Loucy (cell line): Measurements from ENCODE around the gene ALPL.

Experiments used
- H2AFZ ChIP-seq: fragments of 200-600 bp; sonication (generic); 2 replicates; pipeline ENCODE4 v1.6.0; 2016; ENCODE audit warnings: antibody characterized with exemption, mild to moderate bottlenecking, low read length, moderate library complexity
- H3F3A ChIP-seq: fragments of 200-600 bp; 2 replicates; pipeline ENCODE4 v1.6.0; 2016; ENCODE audit warnings: antibody characterized with exemption, low read depth, mild to moderate bottlenecking
- H3K27me3 ChIP-seq: fragments of 200-600 bp; sonication (generic); 2 replicates; pipeline ENCODE4 v1.6.1; 2014; ENCODE audit warnings: low read length, mild to moderate bottlenecking; ENCODE audit not compliant: insufficient read depth, poor library complexity, severe bottlenecking
- H3K36me3 ChIP-seq: fragments of 200-600 bp; sonication (generic); 2 replicates; pipeline ENCODE4 v1.6.1; 2016; ENCODE audit warnings: low read length; ENCODE audit not compliant: insufficient read depth
- H3K4me1 ChIP-seq: fragments of 200-600 bp; sonication (generic); 2 replicates; pipeline ENCODE4 v1.5.1; 2014; ENCODE audit warnings: low read length, mild to moderate bottlenecking; ENCODE audit not compliant: insufficient read depth, poor library complexity, severe bottlenecking
- H3K4me2 ChIP-seq: fragments of 200-600 bp; sonication (generic); 2 replicates; pipeline ENCODE4 v1.6.0; 2014; ENCODE audit warnings: antibody characterized with exemption, low read length, low read depth, mild to moderate bottlenecking; ENCODE audit not compliant: poor library complexity, severe bottlenecking
- H3K4me3 ChIP-seq: fragments of 200-600 bp; sonication (generic); 2 replicates; pipeline ENCODE4 v1.5.1; 2014; ENCODE audit warnings: low read length, mild to moderate bottlenecking, mixed read lengths; ENCODE audit not compliant: poor library complexity, severe bottlenecking
- H3K79me2 ChIP-seq: fragments of 200-600 bp; sonication (generic); 2 replicates; pipeline ENCODE4 v1.6.1; 2014; ENCODE audit warnings: low read length; ENCODE audit not compliant: insufficient read depth
- H3K9ac ChIP-seq: fragments of 200-600 bp; sonication (generic); 2 replicates; pipeline ENCODE4 v1.6.0; 2014; ENCODE audit warnings: mild to moderate bottlenecking, low read depth, low read length, moderate library complexity; ENCODE audit not compliant: poor library complexity, severe bottlenecking
- H3K9me2 ChIP-seq: fragments of 200-600 bp; sonication (generic); replicated peaks from 2 replicates; pipeline ENCODE4 v1.6.1; 2016; ENCODE audit warnings: low read depth, low read length, mixed read lengths
- H3K9me3 ChIP-seq: fragments of 200-600 bp; sonication (generic); 2 replicates; pipeline ENCODE4 v1.6.1; 2014; ENCODE audit warnings: mild to moderate bottlenecking, antibody characterized with exemption, low read length, low read depth; ENCODE audit not compliant: insufficient read depth
- H4K20me1 ChIP-seq: fragments of 200-600 bp; sonication (generic); 2 replicates; pipeline ENCODE4 v1.6.0; 2014; ENCODE audit warnings: antibody characterized with exemption, low read length, mild to moderate bottlenecking; ENCODE audit not compliant: insufficient read depth, poor library complexity, severe bottlenecking
- EZH2phosphoT487 ChIP-seq: fragments of 200-600 bp; IDR thresholded peaks from 2 replicates; pipeline ENCODE4 v1.6.1; 2018; ENCODE audit warnings: antibody characterized with exemption, mild to moderate bottlenecking, moderate library complexity, borderline replicate concordance
- TF ChIP-seq, protein P1 (sequence below): fragments of 200-600 bp; sonication (generic); conservative IDR thresholded peaks from 2 replicates; pipeline ENCODE4 v1.5.1; 2014; ENCODE audit warnings: mild to moderate bottlenecking, antibody characterized with exemption, low read length

Gene ALPL

GRCh38 chr1:21492356-21492625 lies 16.9 kb upstream of the ALPL start:
- Histone ChIP-seq H3K36me3 (no peaks in the 10 kb centered on the region), H3K4me2 (no peak overlapping the region), H3F3A (no peaks in the 10 kb centered on the region), H3K27me3 (no peaks in the 10 kb centered on the region), H3K79me2 (no peaks in the 10 kb centered on the region), H3K9me3 (no peaks in the 10 kb centered on the region), H2AFZ (no peak overlapping the region), H3K4me3 (no peak overlapping the region), H3K9ac (no peak overlapping the region), H3K9me2 (no peaks in the 10 kb centered on the region), H4K20me1 (no peaks in the 10 kb centered on the region), H3K4me1 (peaks cover 8% of the 10 kb centered on the region)
- TF ChIP-seq, protein P1, sequence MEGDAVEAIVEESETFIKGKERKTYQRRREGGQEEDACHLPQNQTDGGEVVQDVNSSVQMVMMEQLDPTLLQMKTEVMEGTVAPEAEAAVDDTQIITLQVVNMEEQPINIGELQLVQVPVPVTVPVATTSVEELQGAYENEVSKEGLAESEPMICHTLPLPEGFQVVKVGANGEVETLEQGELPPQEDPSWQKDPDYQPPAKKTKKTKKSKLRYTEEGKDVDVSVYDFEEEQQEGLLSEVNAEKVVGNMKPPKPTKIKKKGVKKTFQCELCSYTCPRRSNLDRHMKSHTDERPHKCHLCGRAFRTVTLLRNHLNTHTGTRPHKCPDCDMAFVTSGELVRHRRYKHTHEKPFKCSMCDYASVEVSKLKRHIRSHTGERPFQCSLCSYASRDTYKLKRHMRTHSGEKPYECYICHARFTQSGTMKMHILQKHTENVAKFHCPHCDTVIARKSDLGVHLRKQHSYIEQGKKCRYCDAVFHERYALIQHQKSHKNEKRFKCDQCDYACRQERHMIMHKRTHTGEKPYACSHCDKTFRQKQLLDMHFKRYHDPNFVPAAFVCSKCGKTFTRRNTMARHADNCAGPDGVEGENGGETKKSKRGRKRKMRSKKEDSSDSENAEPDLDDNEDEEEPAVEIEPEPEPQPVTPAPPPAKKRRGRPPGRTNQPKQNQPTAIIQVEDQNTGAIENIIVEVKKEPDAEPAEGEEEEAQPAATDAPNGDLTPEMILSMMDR, result no peak
- TF ChIP-seq EZH2phosphoT487, result no peak

DNA sequence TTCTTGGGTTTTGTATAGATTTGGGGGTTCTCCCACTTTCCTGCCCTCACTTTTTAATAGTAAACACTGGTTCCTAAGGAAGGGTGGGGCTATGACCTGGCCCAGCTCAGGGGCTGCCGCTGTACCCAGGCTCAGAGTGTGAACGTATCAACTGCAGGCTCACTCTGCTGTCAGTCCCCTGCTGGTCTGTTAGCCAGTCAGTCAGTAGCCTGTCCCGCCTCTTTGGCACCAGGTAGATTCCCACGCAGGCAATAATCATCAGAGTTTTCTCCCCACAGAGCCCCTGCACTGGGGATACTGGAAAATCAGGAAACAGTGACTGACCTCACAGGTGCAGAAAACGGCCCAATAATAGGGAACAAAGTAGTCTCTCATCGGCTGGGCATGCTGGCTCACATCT lies 15.0 kb upstream of the ALPL start:
- Histone ChIP-seq H3K79me2 (no peaks in the 10 kb centered on the region), H3K4me2 (no peak overlapping the region), H3K9me3 (no peaks in the 10 kb centered on the region), H2AFZ (no peak overlapping the region), H3K9ac (no peak overlapping the region), H3K4me3 (no peak overlapping the region), H3K4me1 (no peaks in the 10 kb centered on the region), H4K20me1 (no peaks in the 10 kb centered on the region), H3K9me2 (no peaks in the 10 kb centered on the region), H3K36me3 (no peaks in the 10 kb centered on the region), H3F3A (no peaks in the 10 kb centered on the region), H3K27me3 (no peaks in the 10 kb centered on the region)
- TF ChIP-seq, protein P1, result no peak
- no peak for TF ChIP-seq EZH2phosphoT487

DNA sequence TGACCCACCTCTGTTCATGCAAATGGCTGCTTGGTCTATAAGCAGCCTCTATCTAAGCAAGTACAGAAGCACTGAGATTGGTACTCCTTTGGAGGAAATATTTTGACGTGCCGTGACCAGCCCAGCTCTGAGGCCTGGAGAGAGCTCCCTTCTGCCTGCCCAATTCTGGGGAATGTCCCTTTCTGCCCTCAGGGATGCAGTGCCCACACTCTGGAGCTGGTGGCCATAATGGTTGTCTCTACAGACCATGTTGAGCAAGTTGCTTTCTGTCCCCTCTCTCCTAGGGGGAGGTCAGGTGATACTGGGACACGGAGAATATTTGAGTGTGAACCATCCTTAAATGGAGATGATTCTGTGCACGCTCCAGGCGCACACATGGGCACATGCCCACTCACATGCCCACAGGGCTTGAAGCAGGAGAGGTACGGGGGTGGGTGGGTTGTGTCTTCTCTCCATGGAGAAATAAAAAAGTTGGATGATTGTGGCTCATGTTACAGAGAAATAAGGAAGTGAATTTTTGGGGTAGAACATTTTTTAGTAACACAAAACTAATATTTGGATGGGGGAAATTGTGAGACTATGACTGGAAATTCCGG lies 13.9 kb upstream of the ALPL start:
- Histone ChIP-seq H3K27me3 (no peaks in the 10 kb centered on the region), H3K9ac (no peak overlapping the region), H3K4me3 (no peak overlapping the region), H2AFZ (no peak overlapping the region), H3K9me2 (no peaks in the 10 kb centered on the region), H3K9me3 (no peaks in the 10 kb centered on the region), H3K4me2 (no peak overlapping the region), H3K79me2 (no peaks in the 10 kb centered on the region), H4K20me1 (no peaks in the 10 kb centered on the region), H3F3A (no peaks in the 10 kb centered on the region), H3K4me1 (no peaks in the 10 kb centered on the region), H3K36me3 (no peaks in the 10 kb centered on the region)
- no peak for TF ChIP-seq EZH2phosphoT487
- TF ChIP-seq, protein P1, result no peak
